GM23338 (cell line): Measurements from ENCODE around the gene EPS8L1.

Experiments
- EZH2 ChIP-seq: fragments of 200-600 bp; sonication (generic); IDR thresholded peaks from one replicate; pipeline ENCODE4 v1.8.0; 2017; ENCODE audit warnings: antibody characterized with exemption, mild to moderate bottlenecking, low read depth; ENCODE audit not compliant: unreplicated experiment
- EZH2phosphoT487 ChIP-seq: fragments of 200-600 bp; sonication (generic); IDR thresholded peaks from one replicate; pipeline ENCODE4 v1.8.1; 2018; ENCODE audit warnings: antibody characterized with exemption; ENCODE audit not compliant: unreplicated experiment
- JUNB ChIP-seq: IDR thresholded peaks from one replicate; pipeline ENCODE4 v1.6.1; 2016; ENCODE audit warnings: antibody characterized with exemption; ENCODE audit not compliant: unreplicated experiment
- NANOG ChIP-seq: IDR thresholded peaks from 2 replicates; pipeline ENCODE4 v1.6.1; 2016; ENCODE audit warnings: antibody characterized with exemption, borderline replicate concordance
- ZNF114 ChIP-seq: fragments of 250-450 bp; sonication (Bioruptor Pico); IDR thresholded peaks from 2 replicates; pipeline ENCODE4 v1.5.0; 2020; ENCODE audit warnings: mild to moderate bottlenecking, moderate library complexity
- TF ChIP-seq, protein P1 (sequence below), 2 experiments: fragments of 200-600 bp in 1 of 2; sonication (generic) in 1 of 2; conservative IDR thresholded peaks; 2 replicates each; pipeline versions ENCODE4 v1.5.1 to v1.6.1; 2016 to 2017; ENCODE audit warnings: antibody characterized with exemption in 2 of 2, low read depth in 2 of 2, mild to moderate bottlenecking in 2 of 2, moderate library complexity in 1 of 2
- TF ChIP-seq, protein P2 (sequence below): IDR thresholded peaks from one replicate; pipeline ENCODE4 v1.6.1; 2018; ENCODE audit warnings: antibody characterized with exemption; ENCODE audit not compliant: unreplicated experiment

DNA sequence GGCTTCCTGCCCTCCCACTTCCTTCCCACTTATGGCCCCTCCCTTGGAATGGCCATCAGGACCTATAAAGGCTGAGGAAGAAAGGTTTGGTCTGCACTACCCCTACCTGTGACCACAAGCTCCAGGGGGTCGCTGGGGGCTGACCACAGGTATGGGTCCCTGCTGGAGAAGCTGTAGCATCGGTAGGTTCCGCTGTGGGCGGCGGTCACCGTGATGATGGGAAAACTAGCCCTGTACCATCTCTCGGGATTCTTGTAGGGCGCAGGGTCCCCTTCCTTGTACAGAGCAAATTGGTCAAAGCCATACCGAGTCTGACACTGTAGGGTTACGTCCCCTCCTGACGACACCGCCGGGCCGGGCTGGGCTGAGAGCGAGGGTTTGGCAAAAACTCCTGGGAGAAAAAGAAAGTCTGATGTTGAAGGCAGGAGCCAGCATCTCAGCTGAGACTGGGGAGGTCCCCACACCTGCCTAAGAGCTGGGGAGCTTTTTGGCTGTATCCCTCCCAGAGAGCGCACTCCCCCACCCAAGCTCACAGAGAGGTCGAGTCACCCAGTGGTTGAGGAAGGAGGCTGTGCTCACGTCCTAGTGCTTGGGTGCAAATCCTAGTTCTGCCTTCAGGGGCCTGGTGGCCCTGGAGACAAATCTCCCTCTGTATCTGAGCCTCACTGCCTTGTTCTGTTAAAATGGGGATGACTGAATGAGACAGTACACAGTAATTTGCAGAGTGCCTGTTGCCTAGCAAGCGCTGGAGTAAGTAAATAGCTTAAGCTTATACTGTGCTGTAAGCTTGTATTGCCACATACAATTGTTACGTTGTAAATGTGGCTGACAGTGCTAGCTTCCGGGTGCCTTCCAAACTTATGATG is 48.0 kb upstream of the EPS8L1 start:
- TF ChIP-seq, protein P1, sequence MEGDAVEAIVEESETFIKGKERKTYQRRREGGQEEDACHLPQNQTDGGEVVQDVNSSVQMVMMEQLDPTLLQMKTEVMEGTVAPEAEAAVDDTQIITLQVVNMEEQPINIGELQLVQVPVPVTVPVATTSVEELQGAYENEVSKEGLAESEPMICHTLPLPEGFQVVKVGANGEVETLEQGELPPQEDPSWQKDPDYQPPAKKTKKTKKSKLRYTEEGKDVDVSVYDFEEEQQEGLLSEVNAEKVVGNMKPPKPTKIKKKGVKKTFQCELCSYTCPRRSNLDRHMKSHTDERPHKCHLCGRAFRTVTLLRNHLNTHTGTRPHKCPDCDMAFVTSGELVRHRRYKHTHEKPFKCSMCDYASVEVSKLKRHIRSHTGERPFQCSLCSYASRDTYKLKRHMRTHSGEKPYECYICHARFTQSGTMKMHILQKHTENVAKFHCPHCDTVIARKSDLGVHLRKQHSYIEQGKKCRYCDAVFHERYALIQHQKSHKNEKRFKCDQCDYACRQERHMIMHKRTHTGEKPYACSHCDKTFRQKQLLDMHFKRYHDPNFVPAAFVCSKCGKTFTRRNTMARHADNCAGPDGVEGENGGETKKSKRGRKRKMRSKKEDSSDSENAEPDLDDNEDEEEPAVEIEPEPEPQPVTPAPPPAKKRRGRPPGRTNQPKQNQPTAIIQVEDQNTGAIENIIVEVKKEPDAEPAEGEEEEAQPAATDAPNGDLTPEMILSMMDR (conservative IDR thresholded peaks at IDR 0.05; ENCODE audit: low read depth in 2 of 2): no peak
- TF ChIP-seq, protein P2, sequence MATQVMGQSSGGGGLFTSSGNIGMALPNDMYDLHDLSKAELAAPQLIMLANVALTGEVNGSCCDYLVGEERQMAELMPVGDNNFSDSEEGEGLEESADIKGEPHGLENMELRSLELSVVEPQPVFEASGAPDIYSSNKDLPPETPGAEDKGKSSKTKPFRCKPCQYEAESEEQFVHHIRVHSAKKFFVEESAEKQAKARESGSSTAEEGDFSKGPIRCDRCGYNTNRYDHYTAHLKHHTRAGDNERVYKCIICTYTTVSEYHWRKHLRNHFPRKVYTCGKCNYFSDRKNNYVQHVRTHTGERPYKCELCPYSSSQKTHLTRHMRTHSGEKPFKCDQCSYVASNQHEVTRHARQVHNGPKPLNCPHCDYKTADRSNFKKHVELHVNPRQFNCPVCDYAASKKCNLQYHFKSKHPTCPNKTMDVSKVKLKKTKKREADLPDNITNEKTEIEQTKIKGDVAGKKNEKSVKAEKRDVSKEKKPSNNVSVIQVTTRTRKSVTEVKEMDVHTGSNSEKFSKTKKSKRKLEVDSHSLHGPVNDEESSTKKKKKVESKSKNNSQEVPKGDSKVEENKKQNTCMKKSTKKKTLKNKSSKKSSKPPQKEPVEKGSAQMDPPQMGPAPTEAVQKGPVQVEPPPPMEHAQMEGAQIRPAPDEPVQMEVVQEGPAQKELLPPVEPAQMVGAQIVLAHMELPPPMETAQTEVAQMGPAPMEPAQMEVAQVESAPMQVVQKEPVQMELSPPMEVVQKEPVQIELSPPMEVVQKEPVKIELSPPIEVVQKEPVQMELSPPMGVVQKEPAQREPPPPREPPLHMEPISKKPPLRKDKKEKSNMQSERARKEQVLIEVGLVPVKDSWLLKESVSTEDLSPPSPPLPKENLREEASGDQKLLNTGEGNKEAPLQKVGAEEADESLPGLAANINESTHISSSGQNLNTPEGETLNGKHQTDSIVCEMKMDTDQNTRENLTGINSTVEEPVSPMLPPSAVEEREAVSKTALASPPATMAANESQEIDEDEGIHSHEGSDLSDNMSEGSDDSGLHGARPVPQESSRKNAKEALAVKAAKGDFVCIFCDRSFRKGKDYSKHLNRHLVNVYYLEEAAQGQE: no peak
- TF ChIP-seq JUNB (no peak), EZH2phosphoT487 (no peak), EZH2 (no peak), NANOG (no peak), ZNF114 (CRISPR knock-in tag) (no peak)
